Prostate gland (tissue), 2 donors: ENCODE measurements around the gene MED22.
"Not testable (repeated sequence)": the region's sequence is repeated elsewhere in the genome, so short reads cannot be mapped to it uniquely, and the experiment has no call there.

Experiments
- POLR2A ChIP-seq: fragments of 450-650 bp; IDR thresholded peaks from one replicate; pipeline ENCODE4 v1.6.1; 2016; ENCODE audit warnings: antibody characterized with exemption, mild to moderate bottlenecking
- TF ChIP-seq, protein P1 (sequence below), 4 experiments: fragments of 200-600 bp in 2 of 4; fragments of 450-650 bp in 2 of 4; sonication (generic) in 2 of 4; IDR thresholded peaks; 1 replicate in 3 of 4; 2 replicates in 1 of 4; pipeline ENCODE4 v1.5.1; 2016 to 2019; ENCODE audit warnings: antibody characterized with exemption in 4 of 4, mild to moderate bottlenecking in 2 of 4, moderate library complexity in 2 of 4

DNA sequence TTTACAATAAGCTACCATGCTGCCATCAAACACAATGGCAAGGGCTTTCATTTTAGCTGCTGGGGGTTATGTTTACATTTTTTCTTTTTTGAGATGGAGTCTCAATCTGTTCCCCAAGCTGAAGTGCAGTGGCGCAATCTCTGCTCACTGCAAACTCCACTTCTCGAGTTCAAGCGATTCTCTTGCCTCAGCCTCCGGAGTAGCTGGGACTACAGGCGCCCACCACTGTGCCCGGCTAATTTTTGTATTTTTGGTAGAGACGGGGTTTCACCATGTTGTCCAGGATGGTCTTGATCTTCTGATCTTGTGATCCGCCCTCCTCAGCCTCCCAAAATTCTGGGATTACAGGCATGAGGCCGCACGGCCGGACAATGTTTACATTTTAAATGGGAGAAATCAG, 13.0 kb downstream of the MED22 start:
- TF ChIP-seq POLR2A: not testable (repeated sequence)
- TF ChIP-seq, protein P1, sequence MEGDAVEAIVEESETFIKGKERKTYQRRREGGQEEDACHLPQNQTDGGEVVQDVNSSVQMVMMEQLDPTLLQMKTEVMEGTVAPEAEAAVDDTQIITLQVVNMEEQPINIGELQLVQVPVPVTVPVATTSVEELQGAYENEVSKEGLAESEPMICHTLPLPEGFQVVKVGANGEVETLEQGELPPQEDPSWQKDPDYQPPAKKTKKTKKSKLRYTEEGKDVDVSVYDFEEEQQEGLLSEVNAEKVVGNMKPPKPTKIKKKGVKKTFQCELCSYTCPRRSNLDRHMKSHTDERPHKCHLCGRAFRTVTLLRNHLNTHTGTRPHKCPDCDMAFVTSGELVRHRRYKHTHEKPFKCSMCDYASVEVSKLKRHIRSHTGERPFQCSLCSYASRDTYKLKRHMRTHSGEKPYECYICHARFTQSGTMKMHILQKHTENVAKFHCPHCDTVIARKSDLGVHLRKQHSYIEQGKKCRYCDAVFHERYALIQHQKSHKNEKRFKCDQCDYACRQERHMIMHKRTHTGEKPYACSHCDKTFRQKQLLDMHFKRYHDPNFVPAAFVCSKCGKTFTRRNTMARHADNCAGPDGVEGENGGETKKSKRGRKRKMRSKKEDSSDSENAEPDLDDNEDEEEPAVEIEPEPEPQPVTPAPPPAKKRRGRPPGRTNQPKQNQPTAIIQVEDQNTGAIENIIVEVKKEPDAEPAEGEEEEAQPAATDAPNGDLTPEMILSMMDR (IDR thresholded peaks at IDR 0.05): not testable (repeated sequence)
